GM18498 (cell line): ENCODE results near the gene ARHGAP9.
A peak's percentile ranks its signal among the peaks of the same experiment; 100 is the strongest.
"Not testable (repeated sequence)": the region's sequence is repeated elsewhere in the genome, so short reads cannot be mapped to it uniquely, and the experiment has no call there.

Experiments used
- ATAC-seq: cut with Tn5 transposase; IDR thresholded peaks from one replicate; pipeline ENCODE4 v1.9.1; 2021; ENCODE audit warnings: mild to moderate bottlenecking, moderate library complexity; ENCODE audit not compliant: unreplicated experiment

ARHGAP9 gene

DNA sequence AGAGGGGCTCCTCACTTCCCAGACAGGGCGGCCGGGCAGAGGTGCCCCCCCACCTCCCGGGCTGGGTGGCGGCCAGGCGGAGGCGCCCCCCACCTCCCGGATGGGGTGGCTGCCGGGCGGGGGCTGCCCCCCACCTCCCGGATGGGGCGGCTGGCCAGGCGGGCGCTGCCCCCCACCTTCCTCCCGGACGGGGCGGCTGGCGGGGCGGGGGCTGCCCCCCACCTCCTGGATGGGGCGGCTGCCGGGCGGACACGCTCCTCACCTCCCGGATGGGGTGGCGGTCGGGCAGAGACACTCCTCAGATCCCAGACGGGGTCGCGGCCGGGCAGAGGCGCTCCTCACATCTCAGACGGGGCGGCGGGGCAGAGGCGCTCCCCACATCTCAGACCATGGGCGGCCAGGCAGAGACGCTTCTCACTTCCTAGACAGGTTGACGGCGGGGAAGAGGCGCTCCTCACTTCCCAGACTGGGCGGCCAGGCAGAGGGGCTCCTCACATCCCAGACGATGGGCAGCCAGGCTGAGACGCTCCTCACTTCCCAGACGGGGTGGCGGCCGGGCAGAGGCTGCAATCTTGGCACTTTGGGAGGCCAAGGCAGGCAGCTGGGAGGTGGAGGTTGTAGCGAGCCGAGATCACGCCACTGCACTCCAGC is 15.5 kb upstream of the ARHGAP9 start:
- ATAC-seq = not testable (repeated sequence)

DNA sequence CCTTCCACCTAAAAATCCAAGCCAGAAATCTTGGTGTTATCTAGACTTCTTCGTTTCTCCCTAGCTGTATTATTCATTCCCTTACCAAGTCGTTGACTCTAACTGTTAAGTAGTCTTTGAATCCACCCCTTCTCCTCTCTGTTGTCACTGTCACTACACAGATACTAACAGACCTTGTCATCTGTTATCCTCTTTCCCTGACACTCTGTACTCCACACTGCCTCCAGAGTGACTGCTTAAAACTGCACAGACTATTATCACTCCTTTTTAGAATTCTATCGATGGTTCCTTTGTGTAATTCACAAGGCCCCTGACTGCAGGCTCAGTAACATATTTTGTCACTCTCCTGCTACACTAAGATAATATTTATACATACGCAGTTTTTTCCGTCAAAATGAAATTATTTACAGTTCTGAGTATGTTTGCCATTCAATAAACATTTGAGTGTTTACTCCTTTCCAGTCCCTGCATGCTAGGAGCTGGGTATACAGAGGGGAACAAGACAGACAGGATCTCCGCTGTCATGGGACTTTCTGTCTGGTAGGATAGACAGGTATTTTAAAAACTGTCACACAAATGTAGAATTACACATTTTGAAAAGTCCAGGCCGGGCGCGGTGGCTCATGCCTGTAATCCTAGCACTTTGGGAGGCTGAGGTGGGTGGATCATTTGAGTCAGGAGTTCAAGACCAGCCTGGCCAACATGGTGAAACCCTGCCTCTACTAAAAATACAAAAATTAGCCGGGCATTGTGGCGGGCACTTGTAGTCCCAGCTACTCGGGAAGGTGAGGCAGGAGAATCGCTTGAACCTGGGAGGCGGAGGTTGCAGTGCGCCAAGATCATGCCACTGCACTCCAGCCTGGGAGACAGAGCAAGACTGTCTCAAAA is 12.0 kb upstream of the ARHGAP9 start:
- ATAC-seq = no peak

DNA sequence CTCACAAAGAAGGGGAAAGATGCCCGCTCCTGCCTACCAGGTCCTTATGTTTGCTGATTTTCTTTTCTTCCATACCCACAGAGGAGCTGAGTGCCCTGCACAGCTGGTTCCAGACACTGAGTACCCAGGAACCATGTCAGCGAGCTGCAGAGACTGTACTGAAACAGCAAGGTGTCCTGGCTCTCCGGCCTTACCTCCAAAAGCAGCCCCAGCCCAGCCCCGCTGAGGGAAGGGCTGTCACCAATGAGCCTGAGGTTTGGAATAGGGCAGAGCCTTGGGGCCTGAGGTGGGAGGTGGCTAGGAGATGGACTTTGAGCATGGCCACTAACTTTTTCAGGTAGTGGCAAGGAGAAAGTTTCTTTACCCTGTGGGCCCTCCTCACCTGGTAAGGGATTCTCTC is 10.5 kb upstream of the ARHGAP9 start:
- ATAC-seq = no peak

DNA sequence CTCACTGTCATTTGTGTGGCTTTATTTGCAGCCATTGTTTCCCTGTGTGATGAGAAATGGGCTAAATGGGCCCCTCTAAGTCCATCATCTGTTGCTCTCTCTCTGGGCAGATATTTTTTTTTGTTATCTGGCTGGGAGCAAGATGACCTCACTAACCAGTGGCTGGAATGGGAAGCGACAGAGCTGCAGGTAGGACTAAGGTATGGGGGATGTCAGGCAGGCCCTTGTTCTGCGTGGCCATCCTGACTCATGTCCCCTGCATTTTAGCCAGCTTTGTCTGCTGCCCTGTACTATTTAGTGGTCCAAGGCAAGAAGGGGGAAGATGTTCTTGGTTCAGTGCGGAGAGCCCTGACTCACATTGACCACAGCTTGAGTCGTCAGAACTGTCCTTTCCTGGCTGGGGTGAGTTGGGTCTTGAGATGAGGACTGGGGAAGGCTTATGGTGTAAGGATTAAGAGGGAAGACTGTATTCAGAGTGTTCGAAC is 9.5 kb upstream of the ARHGAP9 start:
- ATAC-seq = no peak

DNA sequence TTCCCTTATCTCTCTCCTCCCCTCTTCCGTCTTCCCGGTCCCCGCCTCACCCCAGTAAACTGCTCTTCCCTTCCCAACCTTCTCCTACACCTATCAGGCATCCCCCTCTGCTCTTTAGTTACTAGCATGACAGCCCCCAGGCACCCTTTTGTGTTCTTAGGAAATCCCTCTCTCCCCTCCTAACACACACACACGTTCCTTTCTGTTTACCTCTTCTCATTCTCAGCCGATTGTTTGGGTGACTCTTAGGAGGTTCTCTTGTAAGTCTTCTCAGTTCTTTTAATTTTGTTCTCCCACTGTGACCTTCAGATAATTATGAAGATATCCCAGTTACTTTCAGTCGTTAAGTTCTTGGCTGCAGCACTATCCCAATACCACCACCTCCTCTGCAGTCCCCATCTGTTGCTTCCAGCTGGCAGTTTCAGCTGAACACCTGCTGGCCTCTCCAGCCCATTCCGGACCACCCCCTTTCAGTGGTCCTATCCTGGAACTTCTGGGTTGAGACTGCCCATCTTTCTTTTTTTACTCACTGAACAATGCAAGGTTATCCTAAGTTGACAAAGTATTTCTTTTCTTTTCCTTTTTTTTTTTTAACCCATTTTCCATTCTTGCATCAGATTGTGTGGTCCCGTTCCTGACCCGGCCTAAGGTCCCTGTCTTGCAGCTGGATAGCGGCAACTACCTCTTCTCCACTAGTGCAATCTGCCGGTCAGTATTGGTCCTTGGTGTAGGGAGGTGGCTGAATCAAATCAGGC is 8.9 kb upstream of the ARHGAP9 start:
- peak; percentile 5 for ATAC-seq

DNA sequence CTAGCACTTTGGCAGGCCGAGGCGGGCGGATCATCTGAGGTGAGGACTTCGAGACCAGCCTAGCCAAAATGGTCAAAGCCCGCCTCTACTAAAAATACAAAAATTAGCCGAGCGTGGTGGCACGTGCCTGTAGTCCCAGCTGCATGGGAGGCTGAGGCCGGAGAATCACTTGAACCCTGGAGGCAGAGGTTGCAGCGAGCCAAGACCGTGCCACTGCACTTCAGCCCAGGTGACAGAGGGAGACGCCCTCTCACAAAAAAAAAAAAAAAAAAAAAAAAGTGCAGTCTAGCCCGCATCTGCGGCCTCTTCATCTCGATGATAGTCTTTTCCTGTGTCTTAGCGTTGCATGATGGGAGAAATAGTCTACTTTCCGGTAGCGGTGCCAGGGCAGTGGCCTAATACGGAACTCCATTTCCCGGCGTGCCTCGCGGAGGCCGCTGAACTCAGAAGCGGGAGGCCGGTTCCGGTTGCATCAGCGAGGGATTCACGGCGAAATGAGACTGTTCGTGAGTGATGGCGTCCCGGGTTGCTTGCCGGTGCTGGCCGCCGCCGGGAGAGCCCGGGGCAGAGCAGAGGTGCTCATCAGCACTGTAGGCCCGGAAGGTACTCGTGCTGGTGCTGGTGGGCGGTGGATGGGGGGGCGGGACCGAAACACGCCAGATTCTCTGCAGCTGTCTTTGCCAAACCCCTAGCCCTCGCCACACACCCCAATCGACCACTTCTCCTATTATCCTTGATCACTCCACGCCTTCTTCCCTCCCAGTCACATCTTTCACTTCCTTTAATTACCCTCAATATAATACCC is 8.1 kb upstream of the ARHGAP9 start, which contains the start of gene MARS1:
Gene MARS1, plus strand, starts transcription at position 472 of the 805 bp plus-strand sequence. Its CDS starts 23 bp downstream, at position 495.
- ATAC-seq = peak; percentile 94

DNA sequence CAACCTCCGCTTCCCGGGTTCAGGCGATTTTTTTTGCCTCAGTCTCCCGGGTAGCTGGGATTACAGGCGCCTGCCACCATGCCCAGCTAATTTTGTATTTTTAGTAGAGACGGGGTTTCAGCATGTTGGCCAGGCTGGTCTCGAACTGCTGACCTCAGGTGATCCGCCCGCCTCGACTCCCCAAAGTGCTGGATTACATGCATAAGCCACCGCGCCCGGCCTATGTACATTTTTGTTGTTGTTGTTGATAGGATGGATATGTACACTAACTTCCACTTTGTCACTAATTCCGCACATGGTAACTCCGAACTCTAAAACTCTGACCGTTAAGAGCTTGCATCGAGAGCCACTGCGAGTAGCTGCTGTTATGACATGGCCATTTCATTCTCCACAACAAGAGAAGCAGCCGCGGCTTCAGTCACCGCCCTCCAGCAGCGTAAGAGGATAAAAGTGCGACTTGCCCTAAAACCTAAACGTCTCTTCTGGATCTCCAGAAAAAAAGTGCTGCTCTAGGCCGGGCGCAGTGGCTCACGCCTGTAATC is 7.5 kb upstream of the ARHGAP9 start:
- no peak for ATAC-seq

DNA sequence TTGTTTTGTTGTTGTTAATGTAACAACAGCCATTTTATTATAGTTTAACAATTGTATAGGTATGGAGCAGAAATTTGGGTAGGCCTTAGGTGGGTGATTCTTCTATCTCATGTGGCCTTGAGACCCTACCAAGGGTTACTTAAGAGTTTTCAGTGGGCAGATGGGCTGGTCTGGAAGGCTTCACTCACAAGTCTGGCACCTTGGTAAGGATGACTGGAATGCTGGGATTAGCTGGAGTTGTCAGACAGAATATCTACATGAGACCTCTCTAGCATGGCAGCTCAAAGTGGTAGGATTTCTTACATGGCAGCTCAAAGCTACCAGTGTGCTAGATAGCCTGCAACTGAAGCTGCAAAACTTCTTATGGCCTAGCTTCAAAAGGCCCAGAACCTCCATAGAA is 6.0 kb upstream of the ARHGAP9 start:
- no peak for ATAC-seq

DNA sequence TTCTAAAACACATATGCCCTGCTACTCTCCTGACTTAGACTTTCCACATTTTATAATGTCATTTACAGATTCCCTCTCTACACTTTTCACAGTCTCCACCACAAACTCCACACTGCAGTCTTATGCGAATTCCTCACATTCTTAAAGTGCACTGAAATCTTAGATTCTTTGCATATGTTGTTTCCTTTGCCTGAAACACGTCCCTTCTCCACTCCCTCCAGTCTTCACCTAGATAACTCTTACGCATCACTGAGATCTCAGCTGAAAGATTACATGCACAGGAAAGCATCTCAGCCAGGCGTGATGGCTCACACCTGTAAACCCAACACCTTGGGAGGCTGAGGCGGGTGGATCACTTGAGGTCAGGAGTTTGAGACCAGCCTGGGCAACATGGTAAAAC is 3.8 kb upstream of the ARHGAP9 start:
- ATAC-seq = no peak

DNA sequence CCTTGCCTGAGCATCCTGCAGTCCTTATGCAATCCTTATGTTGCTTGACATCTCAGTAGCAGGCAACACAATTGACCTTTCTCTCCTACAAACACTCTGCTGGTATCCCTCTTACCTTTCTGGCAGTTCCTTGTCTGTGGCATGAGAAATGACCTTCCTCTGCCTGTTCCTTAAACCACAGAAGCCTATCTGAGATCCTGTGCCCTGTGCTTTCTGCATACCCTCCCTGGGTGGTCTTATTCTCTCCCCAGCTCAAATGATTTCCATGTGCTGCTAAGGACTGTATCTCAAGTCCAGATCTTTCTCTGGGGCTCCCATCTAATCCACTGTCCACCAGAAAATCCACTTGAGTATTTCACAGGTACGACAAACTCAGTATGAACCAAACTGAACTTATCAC is 2.0 kb upstream of the ARHGAP9 start:
- ATAC-seq = no peak

DNA sequence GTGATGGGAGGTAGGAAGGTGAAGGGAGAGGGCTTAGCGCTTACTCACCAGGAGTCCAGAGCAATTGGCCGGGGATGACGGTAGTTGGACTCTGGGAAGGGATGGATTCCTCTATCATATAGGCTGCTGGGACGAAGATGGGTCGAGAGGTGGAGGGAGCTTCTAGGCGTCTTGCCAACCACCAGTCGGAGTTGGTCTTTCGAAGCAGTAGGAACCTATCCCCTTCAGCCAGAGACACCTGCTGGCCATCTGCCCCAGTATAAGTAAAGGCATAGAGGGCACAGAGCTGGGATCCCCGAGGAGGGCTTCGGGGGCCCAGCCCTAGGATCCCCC is 657 bp downstream of the ARHGAP9 start:
- ATAC-seq = no peak

DNA sequence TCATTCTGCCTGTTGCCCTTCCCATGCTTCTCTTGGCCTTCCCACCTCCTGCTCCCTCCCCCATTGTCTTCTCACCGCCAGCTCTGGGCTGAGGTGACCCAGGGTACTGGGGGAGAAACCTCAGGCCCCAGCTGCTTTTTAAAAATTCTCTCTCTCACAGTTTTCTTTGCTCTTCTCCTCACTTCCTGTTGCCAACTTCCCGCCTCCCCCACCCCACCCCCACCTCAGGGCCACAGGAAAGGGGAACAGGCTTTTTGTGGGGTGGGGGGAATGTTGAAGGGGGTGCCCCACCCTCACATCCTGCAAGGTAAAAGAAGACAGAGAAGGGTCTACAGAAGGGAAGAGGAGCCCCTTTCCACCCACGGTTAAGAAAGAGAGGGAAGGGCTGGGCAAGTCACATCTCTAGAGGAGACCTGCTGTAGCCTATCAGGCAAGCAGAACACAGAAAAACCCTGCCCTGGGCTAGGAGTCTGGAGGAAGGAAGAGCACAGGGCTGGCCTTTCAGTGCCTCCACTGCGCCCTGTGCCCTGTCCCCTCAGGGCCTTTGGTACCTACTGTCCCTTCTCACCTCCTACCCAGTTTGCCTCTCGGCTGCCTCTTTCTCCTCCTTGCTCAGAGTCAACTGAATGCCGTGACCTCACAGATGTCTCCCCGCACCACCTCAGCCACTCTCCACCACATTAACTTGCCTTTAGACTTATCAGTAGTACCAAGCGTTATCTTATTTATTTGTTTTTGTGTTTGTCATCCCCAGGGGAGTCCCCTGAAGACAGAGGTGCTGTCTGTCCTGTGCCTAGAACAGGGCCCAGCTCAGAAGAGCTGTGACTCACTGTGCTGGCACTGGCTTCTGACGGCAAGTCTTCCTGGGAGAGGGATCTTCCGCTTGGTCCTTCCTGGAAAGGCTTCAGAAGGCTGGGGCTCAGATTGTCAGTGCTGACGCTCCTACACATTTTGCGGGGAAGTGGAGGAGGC is 1.7 kb downstream of the ARHGAP9 start:
- peak; percentile 47 for ATAC-seq

DNA sequence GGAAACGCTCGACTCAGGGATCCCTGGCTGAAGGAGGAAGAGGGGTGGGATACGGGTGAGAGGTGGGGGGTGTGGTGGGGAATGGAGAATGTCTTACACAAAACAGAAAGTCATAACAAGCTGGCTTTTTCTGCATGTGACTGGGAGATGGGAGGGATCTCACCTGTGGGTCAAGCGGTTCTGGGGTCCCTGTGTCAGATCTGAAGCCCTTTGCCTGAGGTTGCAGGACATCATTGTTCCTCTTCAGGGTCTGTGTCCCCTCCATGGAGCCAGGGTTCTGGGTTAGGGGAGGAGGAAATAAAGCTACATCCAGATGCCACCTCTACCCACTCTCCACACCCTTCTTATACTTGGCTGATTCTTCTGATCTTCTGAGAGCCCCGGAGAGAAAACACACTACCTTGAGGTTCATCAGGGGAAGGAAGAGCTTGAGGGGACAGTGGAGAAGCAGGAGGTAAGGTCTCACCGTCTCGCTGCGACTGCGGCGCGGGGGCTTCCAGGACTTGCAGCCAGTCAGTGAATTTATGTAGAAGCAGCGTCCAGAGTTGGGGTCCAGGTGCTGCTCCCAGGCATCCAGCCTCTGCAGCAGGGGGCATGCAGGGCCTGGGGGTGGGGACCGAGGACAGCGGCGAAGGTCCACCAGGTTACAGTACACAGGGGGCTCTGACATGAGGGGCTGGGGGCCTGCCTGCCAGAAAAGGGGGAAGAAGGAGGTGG is 2.5 kb downstream of the ARHGAP9 start:
- no peak for ATAC-seq

DNA sequence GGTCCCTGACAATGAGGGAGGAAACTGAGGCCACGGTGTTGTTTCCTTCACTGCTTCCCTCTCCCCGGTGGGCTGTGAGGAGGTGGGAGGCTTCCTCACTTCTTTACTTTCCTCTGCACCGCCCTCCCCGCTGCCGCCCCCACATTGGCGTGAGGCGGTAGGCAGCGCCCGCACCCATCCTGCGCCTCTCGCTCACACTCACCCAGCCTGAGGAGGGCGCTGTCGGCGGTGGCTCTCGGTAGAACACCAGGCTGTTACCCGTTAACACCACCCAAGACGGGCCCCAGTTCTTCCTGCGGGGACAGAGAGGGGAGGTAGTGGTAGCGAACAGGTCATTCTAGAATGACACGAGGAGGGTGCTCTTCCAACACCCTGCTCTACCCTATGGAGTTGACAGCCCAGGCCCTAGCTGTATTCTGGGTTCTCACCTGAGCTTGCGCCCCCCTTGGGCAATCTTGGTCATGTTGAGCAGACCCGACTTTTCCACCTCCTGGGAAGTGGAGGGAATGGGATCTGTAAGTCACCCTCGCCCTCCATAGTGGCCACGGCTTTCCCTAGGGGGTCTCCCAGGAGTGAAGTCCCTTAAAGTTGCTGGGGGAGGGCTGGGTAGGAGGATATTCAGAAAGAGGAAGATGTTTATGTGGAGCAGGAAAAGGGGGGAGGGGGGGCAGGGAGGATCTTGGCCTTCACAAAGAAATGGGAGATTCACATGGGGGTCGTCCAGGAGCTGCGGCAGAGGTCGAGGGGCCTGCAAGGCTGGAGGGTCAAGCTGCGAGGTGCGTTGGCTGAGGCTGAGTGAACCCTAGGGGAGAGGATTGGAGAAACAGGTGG is 3.3 kb downstream of the ARHGAP9 start:
- ATAC-seq = peak; percentile 39

DNA sequence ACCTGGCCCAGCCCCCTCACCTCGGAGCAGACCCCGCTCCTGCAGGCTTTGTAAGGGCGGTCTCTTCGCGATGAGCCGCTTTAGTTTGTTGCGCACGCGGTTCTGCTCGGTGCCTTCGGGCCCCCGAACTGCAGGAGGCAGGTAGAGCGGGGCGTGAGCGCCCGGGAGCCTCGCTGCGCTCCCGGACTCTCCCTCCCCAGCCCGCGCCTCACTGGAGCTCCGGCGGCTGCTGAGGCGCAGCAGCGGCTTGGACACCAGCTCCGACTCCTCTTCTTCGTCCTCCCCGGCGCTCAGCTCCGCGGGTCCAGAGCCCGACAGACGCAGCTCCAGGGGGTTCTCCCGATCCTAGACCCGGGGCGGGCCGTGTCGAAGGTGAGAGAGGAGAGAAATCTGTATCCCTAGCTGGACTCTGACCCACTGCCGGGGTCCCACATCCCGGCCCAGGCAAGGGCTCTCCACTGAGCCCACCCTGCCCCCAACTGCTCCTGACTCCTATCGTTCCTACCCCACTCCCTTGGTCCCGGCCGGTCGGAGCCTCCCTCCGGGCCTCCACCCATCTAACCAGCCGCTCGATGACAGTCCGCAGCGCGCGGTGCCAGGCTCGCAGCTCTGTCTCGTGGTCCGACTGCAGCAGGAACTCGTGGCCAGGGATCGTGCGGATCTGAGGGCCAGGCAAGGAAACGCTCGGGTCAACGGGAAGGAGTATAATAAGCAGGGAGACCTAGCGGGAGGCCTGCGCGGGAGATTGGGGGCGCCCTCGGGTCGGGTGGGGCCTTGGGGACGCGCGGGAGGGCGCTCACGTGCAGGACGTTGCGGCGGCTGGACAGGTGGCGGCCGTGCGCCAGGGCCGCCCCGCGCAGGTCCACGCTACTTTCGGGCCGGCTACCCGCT is 4.2 kb downstream of the ARHGAP9 start:
- peak; percentile 4 for ATAC-seq

DNA sequence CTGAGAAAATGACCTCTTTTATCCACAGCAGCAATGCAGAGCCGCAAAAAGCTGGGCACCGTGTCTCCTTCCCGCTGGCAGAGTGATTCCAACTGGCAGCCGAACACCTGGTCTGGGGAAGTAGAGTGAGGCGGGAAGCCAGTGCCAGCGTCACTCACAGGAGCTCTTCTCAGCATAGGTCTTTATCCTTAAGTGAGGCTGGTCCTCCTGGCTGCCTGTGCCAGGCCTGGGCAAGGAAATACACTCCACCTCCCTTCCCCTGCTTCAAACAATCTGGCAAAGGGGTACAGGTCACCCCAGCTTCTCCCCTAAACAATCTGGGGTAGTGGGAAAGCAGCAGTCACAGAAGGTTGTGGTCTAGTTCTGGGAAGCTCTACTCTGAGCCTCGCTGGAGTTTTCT is 4.8 kb downstream of the ARHGAP9 start:
- no peak for ATAC-seq

DNA sequence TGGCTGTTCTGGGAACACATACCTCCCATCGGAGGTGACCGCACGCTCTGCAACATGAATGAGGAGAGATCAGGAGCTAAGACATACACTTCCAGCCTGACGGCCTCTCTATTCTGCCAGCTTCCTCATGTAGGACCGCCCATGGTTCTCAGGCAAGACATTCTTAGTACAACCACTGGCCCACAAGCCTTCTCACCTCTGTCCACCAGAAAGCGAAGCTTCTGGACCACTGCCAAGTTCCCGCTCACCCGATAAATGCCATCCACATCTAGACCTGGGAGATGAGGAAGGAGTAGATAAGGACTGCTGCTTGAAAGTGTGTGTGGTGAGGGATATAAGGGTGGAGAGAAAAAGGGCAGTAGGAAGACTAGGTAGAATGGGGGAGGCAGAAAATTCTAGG is 5.2 kb downstream of the ARHGAP9 start:
- no peak for ATAC-seq
